Glomerular visceral epithelial cell (primary cell): Measurements from ENCODE around the gene VAV1.
"Not testable (repeated sequence)": the region's sequence is repeated elsewhere in the genome, so short reads cannot be mapped to it uniquely, and the experiment has no call there.

Source experiments
- DNase-seq: peaks from one replicate; pipeline ENCODE4 v3.0.0-alpha.2; 2016; ENCODE audit errors: extremely low spot score

VAV1 gene

GRCh38 chr19:6737284-6737872 lies 35.1 kb upstream of the VAV1 start, which contains the start of gene GPR108:
TSS of gene GPR108 (minus strand) at chr19:6737580. CDS start at chr19:6737576, 4 bp downstream.
- DNase-seq: peak; percentile 100

- DNase-seq: peak; percentile 88
Measured at GRCh38 chr19:6737873-6738786, 34.4 kb upstream of the VAV1 start.

GRCh38 chr19:6738787-6739389 lies 33.6 kb upstream of the VAV1 start:
- no peak for DNase-seq

GRCh38 chr19:6739390-6739882 lies 33.1 kb upstream of the VAV1 start, which contains the start of gene TRIP10:
TSS of gene TRIP10 (plus strand) at chr19:6739680. CDS start at chr19:6739762, 82 bp downstream.
- DNase-seq: peak; percentile 88

GRCh38 chr19:6739883-6740588 lies 32.5 kb upstream of the VAV1 start:
- DNase-seq: peak; percentile 46

- peak; percentile 73 for DNase-seq
Measured at GRCh38 chr19:6740589-6741343, 31.7 kb upstream of the VAV1 start.

GRCh38 chr19:6743066-6743465 lies 29.4 kb upstream of the VAV1 start:
- DNase-seq: no peak

- DNase-seq: no peak
Measured at GRCh38 chr19:6743714-6744380, 28.7 kb upstream of the VAV1 start.

- DNase-seq: peak; percentile 90
Measured at GRCh38 chr19:6744381-6745301, 27.9 kb upstream of the VAV1 start.

GRCh38 chr19:6745965-6746364 lies 26.5 kb upstream of the VAV1 start:
- no peak for DNase-seq

- not testable (repeated sequence) for DNase-seq
Measured at GRCh38 chr19:6748543-6748942, 24.0 kb upstream of the VAV1 start.

- DNase-seq: no peak
Measured at GRCh38 chr19:6750062-6750461, 22.4 kb upstream of the VAV1 start.

GRCh38 chr19:6751189-6751588 lies 21.3 kb upstream of the VAV1 start:
- no peak for DNase-seq

- no peak for DNase-seq
Measured at GRCh38 chr19:6752256-6753177, 20.0 kb upstream of the VAV1 start.

- DNase-seq: peak; percentile 31
Measured at GRCh38 chr19:6753178-6754031, 19.1 kb upstream of the VAV1 start.

- DNase-seq: no peak
Measured at GRCh38 chr19:6754136-6754535, 18.4 kb upstream of the VAV1 start.
